ENCODE results near the gene SERPINB13.
"Not testable (repeated sequence)": the region's sequence is repeated elsewhere in the genome, so short reads cannot be mapped to it uniquely, and the experiment has no call there.

Gene SERPINB13

GRCh38 chr18:63590966-63591695, 4.0 kb downstream of the SERPINB13 start:
- DNase-seq: no peak

- DNase-seq: no peak
Measured at GRCh38 chr18:63591725-63592124, 4.6 kb downstream of the SERPINB13 start.

- DNase-seq: no peak
Measured at GRCh38 chr18:63592471-63592870, 5.3 kb downstream of the SERPINB13 start.

- no peak for DNase-seq
Measured at GRCh38 chr18:63596964-63597363, 9.8 kb downstream of the SERPINB13 start.

GRCh38 chr18:63603355-63603754, 16.2 kb downstream of the SERPINB13 start:
- DNase-seq: no peak

- DNase-seq: no peak
Measured at GRCh38 chr18:63603772-63604171, 16.6 kb downstream of the SERPINB13 start.

- no peak for DNase-seq
Measured at GRCh38 chr18:63604791-63605567, 17.8 kb downstream of the SERPINB13 start.

GRCh38 chr18:63606526-63606925, 19.4 kb downstream of the SERPINB13 start:
- DNase-seq: no peak

GRCh38 chr18:63613420-63613819, 26.3 kb downstream of the SERPINB13 start:
- no peak for DNase-seq

- DNase-seq: no peak
Measured at GRCh38 chr18:63617049-63617914, 30.1 kb downstream of the SERPINB13 start.

- DNase-seq: no peak
Measured at GRCh38 chr18:63617915-63618234, 30.7 kb downstream of the SERPINB13 start.

- no peak for DNase-seq
Measured at GRCh38 chr18:63619661-63620060, 32.5 kb downstream of the SERPINB13 start.

- DNase-seq: no peak
Measured at GRCh38 chr18:63624863-63625262, 37.7 kb downstream of the SERPINB13 start.

- no peak for DNase-seq
Measured at GRCh38 chr18:63626431-63626830, 39.3 kb downstream of the SERPINB13 start.

GRCh38 chr18:63627819-63628218, 40.7 kb downstream of the SERPINB13 start:
- no peak for DNase-seq

- no peak for DNase-seq
Measured at GRCh38 chr18:63637703-63638102, 50.6 kb downstream of the SERPINB13 start.

- DNase-seq: not testable (repeated sequence)
Measured at GRCh38 chr18:63641157-63641680, 54.1 kb downstream of the SERPINB13 start.

- not testable (repeated sequence) for DNase-seq
Measured at GRCh38 chr18:63642668-63643356, 55.7 kb downstream of the SERPINB13 start.

- DNase-seq: not testable (repeated sequence)
Measured at GRCh38 chr18:63644142-63644541, 57.0 kb downstream of the SERPINB13 start, which contains the start of gene SERPINB4. TSS of gene SERPINB4 (minus strand) at chr18:63644256. CDS start at chr18:63643577, 679 bp downstream.

GRCh38 chr18:63644694-63645093, 57.6 kb downstream of the SERPINB13 start:
- not testable (repeated sequence) for DNase-seq

GRCh38 chr18:63646936-63647335, 59.8 kb downstream of the SERPINB13 start:
- no peak for DNase-seq

GRCh38 chr18:63648241-63648640, 61.1 kb downstream of the SERPINB13 start:
- no peak for DNase-seq
